HUES6 (cell line): ENCODE measurements around the gene PSTPIP2.
"Not testable (repeated sequence)": the region's sequence is repeated elsewhere in the genome, so short reads cannot be mapped to it uniquely, and the experiment has no call there.

ENCODE experiments used
- H3K27ac ChIP-seq: 2 replicates; pipeline ENCODE4 v1.7.0; 2013; ENCODE audit warnings: low read depth, mild to moderate bottlenecking, low read length, inconsistent platforms
- H3K27me3 ChIP-seq: 2 replicates; pipeline ENCODE4 v1.6.1; 2013; ENCODE audit warnings: low read length; ENCODE audit not compliant: control insufficient read depth, insufficient read depth
- H3K36me3 ChIP-seq: 2 replicates; pipeline ENCODE4 v1.6.1; 2013; ENCODE audit warnings: low read length; ENCODE audit not compliant: control insufficient read depth, insufficient read depth
- H3K4me1 ChIP-seq: 2 replicates; pipeline ENCODE4 v1.6.1; 2013; ENCODE audit warnings: low read length; ENCODE audit not compliant: control insufficient read depth, insufficient read depth
- H3K4me3 ChIP-seq: 2 replicates; pipeline ENCODE4 v1.5.1; 2013; ENCODE audit warnings: low read depth, low read length
- H3K9ac ChIP-seq: one replicate; pipeline ENCODE4 v1.6.1; 2013; ENCODE audit warnings: mild to moderate bottlenecking, low read length
- H3K9me3 ChIP-seq: 2 replicates; pipeline ENCODE4 v1.6.1; 2013; ENCODE audit warnings: low read depth, low read length; ENCODE audit not compliant: control insufficient read depth, insufficient read depth

PSTPIP2 gene

DNA sequence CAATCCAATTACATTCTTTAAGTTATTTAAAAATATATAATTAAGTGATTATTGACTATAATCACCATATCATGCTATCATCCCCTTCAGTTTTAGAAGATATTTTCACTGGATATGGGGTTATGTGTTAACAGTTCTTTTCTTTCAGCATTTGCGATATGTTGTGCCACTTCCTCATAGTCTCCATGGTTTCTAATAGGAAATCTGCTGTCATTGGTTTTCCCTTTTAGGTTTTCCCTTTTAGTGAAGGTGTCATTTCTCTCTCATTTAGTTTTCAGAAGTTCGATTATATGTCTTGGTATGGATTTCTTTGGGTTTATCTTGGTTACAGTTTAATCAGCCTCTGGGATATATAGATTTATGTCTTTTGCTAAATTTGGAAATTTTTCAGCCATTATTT lies 70.2 kb downstream of the PSTPIP2 start:
- Histone ChIP-seq H3K27me3 (no peaks in the 10 kb centered on the region), H3K27ac (no peak overlapping the region), H3K4me1 (peaks cover 14% of the 10 kb centered on the region), H3K9ac (no peak overlapping the region), H3K4me3 (no peak overlapping the region), H3K9me3 (peaks cover 7% of the 10 kb centered on the region), H3K36me3 (no peaks in the 10 kb centered on the region)

- Histone ChIP-seq H3K4me3 (no peak overlapping the region), H3K27ac (no peak overlapping the region), H3K36me3 (no peaks in the 10 kb centered on the region)
Measured at GRCh38 chr18:46001074-46001473, 71.0 kb downstream of the PSTPIP2 start.

GRCh38 chr18:45999536-45999935 lies 72.5 kb downstream of the PSTPIP2 start:
- peaks cover 7% of the 10 kb centered on the region for H3K9me3 ChIP-seq
- peaks cover 14% of the 10 kb centered on the region; the same call in 1 of the 2 replicates for H3K4me1 ChIP-seq
- H3K4me3 ChIP-seq, result no peak overlapping the region
- no peak overlapping the region for H3K9ac ChIP-seq
- no peaks in the 10 kb centered on the region for H3K27me3 ChIP-seq
- H3K36me3 ChIP-seq, result no peaks in the 10 kb centered on the region
- H3K27ac ChIP-seq, result no peak overlapping the region

More at GRCh38 chr18:46001074-46001473, 71.0 kb downstream of the PSTPIP2 start:
- peaks cover 14% of the 10 kb centered on the region; the same call in 1 of the 2 replicates for H3K4me1 ChIP-seq
- no peak overlapping the region for H3K9ac ChIP-seq
- H3K9me3 ChIP-seq, result peaks cover 7% of the 10 kb centered on the region
- H3K27me3 ChIP-seq, result no peaks in the 10 kb centered on the region

DNA sequence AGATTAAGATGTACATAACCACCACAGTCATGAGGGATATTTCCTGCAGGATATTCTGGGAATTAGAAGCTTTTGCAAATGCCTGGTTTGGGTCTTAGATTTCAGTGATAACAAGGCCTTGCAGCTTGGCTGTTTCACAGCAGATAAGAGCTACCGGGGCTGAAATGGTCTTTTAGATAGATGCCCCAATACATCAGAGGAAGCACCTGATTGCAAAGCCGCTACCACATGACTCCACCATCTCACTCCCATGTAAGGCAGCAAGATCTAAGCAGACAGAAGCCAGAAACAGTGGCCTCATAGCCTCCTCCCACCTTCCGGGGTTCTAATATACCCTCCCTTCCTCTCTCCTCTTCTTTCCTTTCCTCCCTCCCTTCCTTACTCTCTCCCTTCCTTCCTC lies 73.8 kb downstream of the PSTPIP2 start:
- Histone ChIP-seq H3K9me3 (peaks cover 7% of the 10 kb centered on the region), H3K9ac (no peak overlapping the region), H3K27ac (no peak overlapping the region), H3K4me1 (peaks cover 14% of the 10 kb centered on the region; the same call in 1 of the 2 replicates), H3K27me3 (no peaks in the 10 kb centered on the region), H3K4me3 (no peak overlapping the region), H3K36me3 (no peaks in the 10 kb centered on the region)

GRCh38 chr18:45997700-45998151 lies 74.3 kb downstream of the PSTPIP2 start:
- Histone ChIP-seq H3K36me3 (no peaks in the 10 kb centered on the region), H3K9ac (no peak overlapping the region), H3K9me3 (peaks cover 3% of the 10 kb centered on the region; the same call in 1 of the 2 replicates), H3K27me3 (no peaks in the 10 kb centered on the region), H3K27ac (no peak overlapping the region), H3K4me3 (no peak overlapping the region), H3K4me1 (peaks cover 14% of the 10 kb centered on the region; the same call in 1 of the 2 replicates)

GRCh38 chr18:45995461-45995860 lies 76.6 kb downstream of the PSTPIP2 start:
- Histone ChIP-seq H3K27me3 (no peaks in the 10 kb centered on the region), H3K4me1 (peaks cover 14% of the 10 kb centered on the region; the same call in 1 of the 2 replicates)

GRCh38 chr18:45993438-45993837 lies 78.6 kb downstream of the PSTPIP2 start:
- no peaks in the 10 kb centered on the region for H3K27me3 ChIP-seq
- no peak overlapping the region for H3K9ac ChIP-seq
- H3K36me3 ChIP-seq, result no peaks in the 10 kb centered on the region; the same call in 1 of the 2 replicates
- H3K4me3 ChIP-seq, result no peak overlapping the region
- no peaks in the 10 kb centered on the region for H3K9me3 ChIP-seq
- H3K4me1 ChIP-seq, result peaks cover 9% of the 10 kb centered on the region; the same call in 1 of the 2 replicates
- no peak overlapping the region for H3K27ac ChIP-seq

More at GRCh38 chr18:45995461-45995860, 76.6 kb downstream of the PSTPIP2 start:
- Histone ChIP-seq H3K27ac (no peak overlapping the region), H3K36me3 (no peaks in the 10 kb centered on the region), H3K9ac (no peak overlapping the region), H3K9me3 (no peaks in the 10 kb centered on the region), H3K4me3 (no peak overlapping the region)

GRCh38 chr18:45992527-45992926 lies 79.5 kb downstream of the PSTPIP2 start:
- H3K9ac ChIP-seq, H3K27me3 ChIP-seq, H3K4me1 ChIP-seq, H3K36me3 ChIP-seq, H3K9me3 ChIP-seq, H3K27ac ChIP-seq, H3K4me3 ChIP-seq: not testable (repeated sequence)

DNA sequence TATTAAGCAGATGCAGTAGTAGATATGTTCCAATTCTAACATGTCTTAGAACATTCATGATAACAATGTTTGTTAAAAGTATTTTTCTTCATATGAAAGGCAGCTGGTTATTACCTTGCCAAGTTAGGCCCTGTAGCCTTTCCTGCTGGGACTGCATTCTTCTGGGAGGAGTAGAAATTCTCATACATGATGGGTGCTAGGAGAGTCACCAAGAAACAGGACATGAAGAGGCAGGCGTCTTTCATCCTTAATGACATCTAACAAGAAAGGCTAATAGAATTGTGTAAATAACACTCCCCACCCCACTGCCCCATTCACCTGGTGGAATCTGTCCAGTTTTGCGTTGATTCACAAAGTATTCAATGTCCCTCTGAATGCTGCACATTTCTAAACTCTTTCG lies 80.3 kb downstream of the PSTPIP2 start:
- no peak overlapping the region for H3K27ac ChIP-seq
- H3K4me3 ChIP-seq, result no peak overlapping the region
- H3K9me3 ChIP-seq, result no peaks in the 10 kb centered on the region
- H3K36me3 ChIP-seq, result no peaks in the 10 kb centered on the region; the same call in 1 of the 2 replicates
- no peaks in the 10 kb centered on the region for H3K27me3 ChIP-seq
- H3K4me1 ChIP-seq, result no peaks in the 10 kb centered on the region; the same call in 1 of the 2 replicates
- H3K9ac ChIP-seq, result no peak overlapping the region

DNA sequence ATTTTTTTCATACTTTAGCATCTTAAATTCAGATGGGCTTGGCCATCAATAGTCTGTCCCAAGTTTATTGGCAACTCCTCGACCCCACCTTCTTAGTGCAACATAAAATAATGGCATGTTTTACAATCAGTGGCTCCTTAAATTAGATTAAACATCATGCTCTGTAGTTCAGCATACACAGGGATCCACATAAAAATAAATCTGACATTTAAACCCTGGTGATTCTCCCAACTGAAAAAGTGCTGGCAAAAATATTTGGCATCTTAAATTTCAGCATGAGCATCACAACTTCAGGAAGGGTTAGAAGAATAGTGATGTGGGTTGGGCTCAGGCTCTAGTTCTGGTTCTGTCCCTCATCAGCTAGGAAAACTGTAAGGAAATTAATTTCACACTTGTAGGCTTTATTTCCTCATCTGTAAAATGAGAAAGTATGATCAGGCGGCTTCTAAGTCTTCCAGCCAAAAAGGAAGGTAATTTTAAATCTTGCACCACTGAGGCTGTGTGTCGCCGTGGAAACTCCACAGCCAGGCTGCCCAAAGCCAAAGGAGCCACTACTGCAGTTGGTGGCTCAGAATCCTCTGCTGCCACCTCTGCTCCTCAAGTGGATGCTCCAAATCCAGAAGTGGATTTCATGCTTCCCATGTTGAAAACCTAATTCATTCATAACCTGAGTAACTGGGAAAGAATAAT lies 87.4 kb downstream of the PSTPIP2 start:
- Histone ChIP-seq H3K27me3 (no peaks in the 10 kb centered on the region), H3K9me3 (no peaks in the 10 kb centered on the region), H3K27ac (no peak overlapping the region), H3K4me3 (no peak overlapping the region), H3K36me3 (no peaks in the 10 kb centered on the region; the same call in 1 of the 2 replicates), H3K9ac (no peak overlapping the region), H3K4me1 (no peaks in the 10 kb centered on the region)

DNA sequence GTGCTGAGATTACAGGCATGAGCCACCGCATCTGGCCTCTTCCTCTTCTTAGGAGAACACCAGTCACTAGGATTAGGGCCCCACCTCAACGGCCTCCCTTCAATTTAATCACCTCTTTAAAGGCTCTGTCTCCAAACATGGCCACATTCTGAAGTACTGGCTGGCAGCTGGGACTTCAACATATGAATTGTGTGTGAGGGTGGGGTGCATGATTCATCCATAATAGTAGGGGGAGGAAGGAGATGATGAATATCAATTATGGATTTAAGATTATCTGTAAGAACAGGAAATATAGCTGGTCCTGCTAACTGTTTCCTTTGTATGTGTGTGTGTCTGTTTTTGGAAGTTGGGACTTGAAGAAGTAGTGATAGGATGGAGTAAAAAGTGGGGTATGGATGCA lies 90.2 kb downstream of the PSTPIP2 start:
- Histone ChIP-seq H3K9ac (no peak overlapping the region), H3K36me3 (no peaks in the 10 kb centered on the region), H3K4me3 (no peak overlapping the region), H3K27me3 (no peaks in the 10 kb centered on the region), H3K27ac (no peak overlapping the region), H3K4me1 (peaks cover 15% of the 10 kb centered on the region), H3K9me3 (no peaks in the 10 kb centered on the region)
